GM21381 (cell line): ENCODE data around the gene RASGRF1.

Experiments used
- ATAC-seq: cut with Tn5 transposase; IDR thresholded peaks from one replicate; pipeline ENCODE4 v1.9.1; 2021; ENCODE audit warnings: mild to moderate bottlenecking, moderate library complexity; ENCODE audit not compliant: unreplicated experiment

The RASGRF1 gene

DNA sequence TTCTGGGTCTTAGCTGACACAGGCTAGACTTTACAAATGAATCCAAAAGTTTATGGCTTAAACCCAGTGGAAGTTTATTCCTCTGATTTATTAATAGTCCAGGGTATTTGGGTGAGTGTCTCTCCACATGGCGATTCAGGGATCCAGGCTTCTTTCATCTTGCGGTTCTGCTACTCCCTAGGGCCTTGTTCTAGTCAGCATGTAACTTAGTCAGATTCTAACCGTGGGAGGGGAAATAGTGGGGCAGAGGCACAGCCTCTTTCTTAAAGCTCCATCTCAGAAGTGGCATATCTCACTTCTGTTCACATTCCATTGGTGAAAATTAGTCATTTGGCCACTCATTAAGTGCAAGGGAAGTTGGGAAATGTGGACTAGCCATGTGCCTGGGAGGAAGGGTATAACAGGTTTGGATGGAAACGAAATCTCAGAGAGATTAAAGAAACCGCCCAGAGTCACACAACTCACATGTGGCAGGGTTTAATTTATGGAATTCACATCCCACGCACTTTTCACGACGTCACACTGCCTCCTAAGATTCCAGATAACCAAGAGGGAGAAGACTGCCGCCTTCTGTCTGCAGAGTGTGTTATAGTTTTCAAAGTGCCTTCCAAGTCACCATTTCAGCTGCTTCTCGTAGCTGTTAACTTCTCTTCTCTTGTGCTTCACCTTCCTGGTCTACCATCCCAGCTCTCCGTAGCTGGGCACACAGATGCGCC lies 11.4 kb upstream of the RASGRF1 start:
- no peak for ATAC-seq

DNA sequence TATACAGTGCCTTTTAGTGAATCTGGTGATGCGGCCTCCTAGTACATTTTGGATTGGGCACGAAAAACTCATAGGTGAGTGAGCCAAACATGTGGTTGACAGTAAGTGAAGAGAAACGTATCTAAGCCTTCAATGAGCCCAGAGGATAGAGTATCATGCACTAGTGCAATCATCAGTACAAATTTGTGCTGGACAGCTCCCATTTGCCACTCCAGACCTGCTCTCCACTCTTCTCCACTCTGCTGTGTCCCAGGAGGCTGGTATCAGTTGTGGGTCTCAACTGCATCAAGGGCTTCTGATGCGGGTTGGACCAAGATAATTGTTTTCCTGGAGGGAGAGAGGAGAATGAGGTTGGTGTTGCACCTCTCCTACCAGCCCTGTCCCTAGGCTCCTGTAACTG lies 9.1 kb upstream of the RASGRF1 start:
- no peak for ATAC-seq

DNA sequence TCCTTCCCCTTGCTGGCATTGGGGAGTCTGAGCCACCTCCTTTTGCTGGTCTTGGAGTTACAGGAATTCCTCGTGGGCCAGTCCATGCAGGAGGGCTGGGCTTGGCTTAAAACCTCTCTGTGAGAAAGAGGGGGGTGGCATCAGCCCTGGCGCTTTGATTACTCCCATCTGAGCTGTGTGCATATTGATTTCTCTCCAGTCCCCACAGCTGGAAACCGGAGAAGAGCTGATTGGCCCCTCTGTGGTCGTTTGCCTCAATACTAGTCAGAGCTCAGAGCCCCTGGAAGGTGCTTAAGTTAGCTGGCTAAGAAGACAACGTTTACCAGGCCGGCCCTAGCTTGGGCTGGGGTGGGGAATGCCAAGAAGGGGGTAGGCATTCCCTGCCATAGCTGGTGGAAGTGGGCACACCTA lies 4.0 kb upstream of the RASGRF1 start:
- ATAC-seq: no peak

DNA sequence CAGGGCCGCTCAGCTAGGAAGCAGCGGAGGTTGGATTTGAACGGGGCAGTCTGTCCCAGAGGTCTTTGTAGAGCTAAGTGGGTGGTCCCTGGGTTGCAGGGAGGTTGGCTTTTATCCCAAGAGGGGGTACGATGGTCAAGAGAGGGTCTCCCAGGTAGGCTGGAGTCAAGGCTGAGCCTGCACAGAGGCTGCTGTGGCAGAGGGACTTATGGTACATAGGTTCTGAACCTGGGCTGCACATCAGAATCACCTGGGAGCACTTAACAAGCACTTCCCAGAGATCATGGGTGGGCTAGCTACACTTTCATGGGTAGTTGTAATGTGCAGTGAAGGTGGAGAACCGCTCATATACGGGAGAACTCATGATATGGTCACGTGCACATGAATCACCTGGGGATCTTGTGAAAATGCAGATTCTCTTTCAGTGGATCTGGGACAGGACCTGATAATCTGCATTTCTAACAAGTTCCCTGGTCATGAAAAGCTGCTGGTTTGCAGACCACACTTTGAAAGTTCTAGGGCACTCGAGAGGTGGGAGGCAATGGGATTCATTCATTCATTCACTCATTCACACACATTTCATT lies 2.9 kb upstream of the RASGRF1 start:
- ATAC-seq: no peak

DNA sequence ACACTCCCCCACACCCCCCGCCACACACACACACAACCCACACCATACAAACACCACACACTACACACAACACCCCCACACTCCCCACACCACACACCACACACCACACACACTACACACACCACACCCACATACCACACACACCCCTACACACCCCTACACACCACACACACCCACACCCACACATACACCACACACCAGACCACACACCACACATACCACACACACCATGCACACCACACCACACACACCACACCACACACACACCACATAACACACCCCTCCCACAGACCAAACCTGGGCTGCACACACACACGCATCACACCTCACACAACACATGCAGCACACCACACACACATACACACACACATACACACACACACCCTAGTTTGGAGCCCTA lies 1.8 kb upstream of the RASGRF1 start:
- ATAC-seq: no peak

DNA sequence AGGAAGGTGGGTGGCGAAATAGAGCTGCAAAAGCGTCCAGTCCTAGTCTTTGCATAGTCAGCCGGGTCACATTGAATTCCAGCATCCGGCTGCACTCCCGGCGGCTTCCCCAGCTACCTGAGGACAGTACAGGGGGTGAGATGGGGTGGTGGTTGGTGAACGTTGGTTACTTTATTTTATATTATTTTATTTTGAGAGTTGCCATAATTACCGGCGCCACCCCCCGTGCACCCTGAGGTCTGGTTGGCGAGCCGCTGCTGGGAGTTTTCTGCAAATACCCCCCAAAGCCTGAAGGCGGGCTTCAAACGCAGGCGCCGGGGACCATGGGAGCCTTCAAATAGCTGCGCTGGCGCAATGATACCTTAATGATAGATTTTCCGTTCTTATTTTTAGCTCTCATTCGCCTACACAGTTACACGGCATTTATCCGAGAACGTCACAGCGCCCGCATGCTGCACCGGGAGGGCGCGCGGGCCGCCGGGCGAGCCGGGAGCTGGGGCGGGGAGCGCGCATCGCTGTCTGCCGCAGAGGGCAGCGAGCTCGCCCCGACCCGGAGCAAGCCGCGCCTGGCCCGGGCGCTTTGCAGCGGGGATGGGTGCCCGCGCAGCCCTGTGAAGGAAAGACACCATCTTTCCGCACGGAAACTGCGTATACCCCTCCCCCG lies 756 bp upstream of the RASGRF1 start:
- no peak for ATAC-seq

DNA sequence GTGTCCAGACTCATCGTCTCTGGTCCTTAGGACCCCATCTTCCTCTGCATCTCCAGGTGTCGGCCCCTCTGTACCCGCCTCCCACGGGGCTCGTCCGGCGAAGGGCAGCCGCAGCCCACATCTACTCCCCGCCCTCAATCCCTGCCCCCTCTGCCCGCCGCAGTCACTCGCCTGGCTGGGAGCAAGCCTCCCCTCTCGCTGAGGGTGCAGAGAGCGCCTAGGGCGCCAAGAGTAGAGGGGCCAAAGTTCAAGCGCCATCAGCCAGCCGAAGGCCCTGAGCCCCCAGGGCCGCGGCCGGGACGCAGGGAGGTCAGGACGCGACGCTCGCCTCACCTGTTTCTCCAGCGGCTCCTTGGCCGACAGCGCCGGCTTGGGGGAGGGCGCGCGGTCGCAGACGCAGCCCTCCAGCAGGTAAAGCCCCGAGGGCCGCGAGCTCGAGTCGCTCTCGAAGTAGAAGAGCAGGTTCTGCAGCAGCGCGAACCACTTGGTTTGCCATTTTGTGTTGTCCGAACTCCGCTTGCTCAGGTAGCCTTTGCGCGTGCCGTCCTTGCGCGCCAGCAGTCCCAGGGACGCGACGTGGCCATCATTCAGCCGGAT lies 592 bp downstream of the RASGRF1 start:
- ATAC-seq: no peak

DNA sequence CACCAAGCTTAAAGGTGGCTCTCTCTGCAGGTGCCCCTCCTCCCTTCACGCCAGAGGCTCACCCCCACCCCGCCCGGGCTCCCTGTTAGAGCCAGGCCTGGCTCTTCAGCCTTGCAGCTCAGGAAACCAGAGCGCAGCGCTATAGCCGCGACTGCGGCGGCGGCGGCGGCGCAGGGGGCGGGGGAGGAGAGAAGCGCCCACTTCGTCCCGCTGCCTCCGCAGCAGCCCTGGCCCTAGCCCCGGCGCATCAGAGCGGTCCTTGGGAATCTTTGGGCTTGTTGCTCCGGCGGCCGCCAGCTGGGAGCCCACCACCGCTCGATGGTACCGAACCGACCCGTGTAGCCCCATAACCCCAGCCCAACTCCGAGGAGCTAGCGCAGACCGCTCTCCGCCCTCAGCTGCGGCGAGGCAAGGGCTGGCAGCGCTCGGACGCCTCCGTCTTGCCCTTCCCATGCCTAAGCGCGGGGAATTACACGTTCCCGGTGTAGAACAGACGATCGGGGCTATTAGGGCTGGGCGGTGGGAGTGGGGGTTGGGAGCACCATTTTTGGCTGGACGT lies 1.2 kb downstream of the RASGRF1 start:
- no peak for ATAC-seq

DNA sequence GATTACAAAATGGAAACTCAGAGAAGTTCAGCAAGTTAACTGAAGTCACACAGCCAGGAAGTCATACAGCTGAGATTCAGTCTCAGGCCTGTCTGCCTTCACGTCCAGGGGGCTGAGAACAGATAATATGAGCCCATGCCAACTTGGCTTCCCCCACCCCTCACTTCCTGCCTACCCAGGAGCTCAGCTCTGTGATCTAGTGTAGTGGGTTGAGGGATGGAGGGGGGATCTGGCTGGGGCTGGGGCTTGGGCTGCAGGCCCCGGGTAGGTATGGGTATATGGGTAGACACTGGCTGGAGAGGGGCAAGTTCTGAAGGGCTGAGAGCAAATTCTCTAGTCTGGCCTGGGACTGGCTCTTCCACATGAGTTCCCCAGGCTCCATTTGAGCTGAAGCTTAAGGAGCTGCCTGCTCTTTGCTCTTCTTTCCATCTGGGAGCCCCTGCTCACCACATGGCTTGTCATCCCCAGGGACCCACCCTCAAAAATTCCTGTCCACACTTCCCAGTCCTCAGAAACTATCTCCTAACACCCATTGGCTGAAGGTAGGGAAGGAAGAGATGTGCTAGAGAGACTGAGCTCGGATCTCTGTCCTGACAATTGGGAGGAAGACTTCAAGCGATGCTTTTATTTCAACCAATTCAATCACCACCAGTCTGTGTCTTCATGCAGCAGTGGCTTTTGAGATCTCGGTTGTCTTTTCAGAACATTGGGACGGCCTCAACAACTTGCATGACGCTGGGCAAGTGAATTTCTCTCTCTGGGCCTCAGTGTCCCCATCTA lies 2.0 kb downstream of the RASGRF1 start:
- ATAC-seq: no peak

DNA sequence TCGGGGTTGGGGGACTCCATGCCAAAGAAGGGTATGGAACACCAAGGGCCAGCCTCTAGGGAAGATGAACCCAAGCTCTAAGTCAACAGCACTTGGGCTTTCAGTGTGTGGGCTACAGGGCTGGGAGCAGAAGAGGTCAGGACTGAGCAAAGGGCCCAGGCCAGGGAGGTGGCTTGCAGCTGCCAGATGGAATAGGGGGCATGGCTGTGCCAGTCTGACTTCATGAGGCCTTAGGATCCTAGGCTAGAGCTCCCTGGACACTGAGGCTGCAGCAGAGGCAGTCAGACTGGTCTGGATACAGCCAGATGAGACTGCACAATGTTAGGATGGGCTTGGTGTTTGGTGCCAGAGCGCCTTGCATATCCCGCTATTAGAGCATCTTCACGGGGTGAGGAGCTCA lies 3.8 kb downstream of the RASGRF1 start:
- ATAC-seq: no peak

DNA sequence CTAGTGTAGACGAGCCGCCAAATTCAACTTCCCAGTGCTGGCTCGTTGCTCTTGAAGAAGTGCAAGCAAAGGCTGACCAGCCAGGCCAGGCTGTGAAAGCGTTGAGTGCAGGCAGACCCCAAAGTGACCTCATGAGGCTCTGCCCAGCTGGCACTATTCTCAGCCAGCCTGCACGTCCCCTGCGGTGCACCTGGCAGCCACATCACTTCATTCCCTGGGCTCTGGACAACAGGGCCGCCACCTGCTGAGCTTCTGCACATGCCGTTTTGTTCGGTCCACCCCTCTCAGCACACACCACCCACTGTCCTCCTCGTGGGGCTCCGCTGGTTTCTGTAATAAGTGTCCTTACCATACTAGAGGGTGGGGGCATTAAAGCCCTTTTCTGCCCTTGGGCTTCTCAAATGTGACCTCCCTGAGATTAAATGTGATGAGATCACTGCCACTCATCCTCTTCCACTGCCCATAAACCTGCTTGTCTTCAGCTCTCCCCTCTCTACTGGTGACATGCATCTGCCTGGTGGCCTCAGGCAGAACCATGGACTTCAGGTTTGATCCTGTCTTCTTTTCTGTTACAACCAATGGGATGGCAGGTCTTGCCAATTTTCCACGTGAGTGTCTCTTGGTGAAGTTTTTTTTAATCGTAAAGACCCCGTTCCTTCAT lies 6.1 kb downstream of the RASGRF1 start:
- no peak for ATAC-seq

DNA sequence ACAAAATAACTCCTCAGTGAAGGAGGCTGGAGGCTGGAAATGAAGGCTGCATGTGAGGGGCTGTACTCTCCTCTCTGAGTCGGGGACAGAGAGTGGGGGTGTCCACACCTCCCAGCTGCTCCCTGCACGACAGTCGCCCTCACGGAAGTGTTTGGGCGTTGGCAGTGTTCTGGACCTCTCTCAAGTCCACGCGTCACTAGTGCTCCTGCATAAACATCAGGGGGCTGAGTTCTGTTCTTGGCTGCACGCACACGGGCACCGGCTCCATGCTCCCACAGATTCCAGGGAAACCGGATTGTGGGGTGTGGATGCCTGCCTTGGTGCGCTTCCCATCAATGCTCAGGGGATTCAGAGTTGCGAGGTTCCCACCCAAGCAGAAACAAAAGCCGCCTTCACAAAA lies 7.4 kb downstream of the RASGRF1 start:
- no peak for ATAC-seq

DNA sequence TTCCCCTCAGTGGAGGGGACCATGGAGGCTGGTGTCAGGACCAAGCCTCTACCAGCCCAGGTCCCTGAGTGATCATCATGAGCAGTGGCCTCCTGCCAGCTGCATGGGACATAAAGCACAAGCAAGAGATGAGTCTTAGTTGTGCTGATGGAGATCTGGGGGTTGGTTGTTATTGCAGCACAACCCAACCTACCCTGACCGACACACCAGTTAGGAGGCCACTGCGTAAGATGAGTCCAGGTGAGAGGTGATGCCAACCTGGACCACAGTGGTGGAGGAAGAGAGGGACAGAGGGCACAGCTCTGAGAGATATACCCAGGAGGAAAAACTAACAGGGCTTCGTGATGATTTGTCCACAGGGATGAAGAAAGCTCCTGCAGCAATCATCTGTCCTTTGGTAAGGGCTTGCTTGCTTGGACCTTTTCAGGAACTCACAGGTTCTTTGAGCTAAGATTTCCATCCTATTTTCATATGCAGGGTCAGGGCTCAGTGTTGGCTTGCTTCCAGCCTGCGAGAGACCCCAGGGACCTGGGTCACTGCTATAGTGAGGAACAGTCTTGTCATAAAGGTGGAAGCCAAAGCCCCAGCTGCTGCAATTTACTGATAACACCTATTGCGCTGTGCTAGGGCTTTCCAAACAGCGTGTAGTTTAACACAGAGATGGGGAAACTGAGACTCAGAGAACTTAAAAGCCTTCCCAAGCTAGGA lies 8.1 kb downstream of the RASGRF1 start:
- ATAC-seq: no peak

DNA sequence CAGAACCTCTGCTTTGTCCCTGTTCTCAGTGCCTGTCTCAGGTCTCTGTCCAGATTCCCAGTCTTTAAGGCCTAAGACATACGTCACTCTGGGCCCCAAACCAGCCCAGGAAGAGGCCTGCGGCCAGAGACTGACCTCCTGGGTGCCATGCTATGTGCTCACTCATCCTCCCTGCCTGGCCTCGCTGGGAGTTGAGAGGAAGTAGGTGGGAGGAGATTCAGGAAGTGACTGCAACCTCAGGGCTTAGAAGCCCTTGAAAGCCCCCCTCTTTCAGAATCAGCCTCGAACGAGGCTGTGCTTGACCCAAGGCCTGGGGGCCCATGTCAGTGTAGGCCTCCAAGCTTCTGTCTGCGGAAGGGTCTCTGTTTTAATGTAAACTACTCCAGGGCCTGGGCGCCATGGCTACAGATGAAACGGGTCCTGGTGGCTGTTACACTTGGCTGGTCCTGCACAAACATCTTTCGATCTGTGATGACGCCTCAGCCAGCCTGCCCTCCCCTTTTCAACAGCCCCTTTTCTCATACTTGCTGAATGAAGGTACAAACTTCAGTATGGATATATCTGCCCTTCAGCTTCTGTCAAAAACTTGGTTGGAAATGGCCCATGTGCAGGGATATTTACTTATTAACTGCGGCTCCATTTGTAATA lies 11.7 kb downstream of the RASGRF1 start:
- ATAC-seq: no peak

DNA sequence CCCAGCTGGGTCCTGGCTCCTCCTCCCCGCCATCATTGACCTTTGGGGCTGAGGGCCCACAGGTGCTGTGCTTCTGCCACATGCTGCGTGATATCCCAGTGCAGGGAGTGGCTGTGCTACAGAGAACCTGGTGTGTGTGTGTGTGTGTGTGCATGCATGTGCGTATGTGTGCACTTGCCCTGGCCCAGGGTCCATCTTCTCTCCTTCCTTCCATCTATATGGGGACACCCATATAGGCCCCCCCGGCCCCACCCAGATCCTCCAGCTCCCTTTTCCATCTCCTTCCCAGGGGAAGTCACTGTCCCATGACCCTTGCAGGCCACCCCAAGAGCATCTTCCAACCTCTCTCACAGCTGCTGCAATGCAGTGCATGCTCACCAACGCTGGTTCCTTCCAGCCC lies 12.6 kb downstream of the RASGRF1 start:
- no peak for ATAC-seq

DNA sequence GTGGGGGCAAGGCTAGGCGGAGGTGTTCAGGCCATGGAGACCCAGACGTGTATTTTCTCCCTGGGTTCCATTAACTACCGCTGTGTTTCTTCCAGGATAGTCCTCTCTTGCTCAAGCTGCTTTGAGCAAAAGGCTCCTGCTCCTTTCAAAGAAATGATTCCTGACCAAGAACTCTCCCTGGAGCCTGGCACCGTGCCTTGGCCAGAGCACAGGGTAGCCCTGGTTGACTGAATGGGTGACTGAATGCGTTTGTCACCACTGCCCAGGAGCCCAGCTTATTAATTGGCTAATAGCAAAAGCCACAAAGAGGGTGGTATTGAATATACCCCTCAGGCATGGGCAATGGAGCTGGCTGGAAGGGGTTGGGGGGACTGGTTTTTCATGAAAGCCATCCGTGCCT lies 13.9 kb downstream of the RASGRF1 start:
- no peak for ATAC-seq

DNA sequence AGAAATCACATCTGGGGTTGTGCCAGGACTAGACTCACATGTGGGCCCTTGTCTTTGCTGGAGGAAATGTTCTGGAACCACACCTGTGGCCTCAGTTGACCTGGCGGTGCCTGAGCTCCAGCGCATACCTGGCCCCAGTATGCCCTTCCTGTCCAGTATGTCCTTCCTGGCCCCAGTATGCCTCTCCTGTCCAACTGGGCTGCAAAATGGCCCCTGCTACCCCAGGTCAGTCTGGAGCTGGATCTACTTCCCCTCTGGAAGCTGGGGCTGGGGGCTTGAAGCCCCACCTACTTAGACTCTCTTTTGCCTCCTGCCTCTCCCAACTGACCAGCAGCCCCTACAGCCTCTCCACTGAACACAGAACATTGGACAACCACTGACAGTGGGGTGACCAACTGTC lies 15.3 kb downstream of the RASGRF1 start:
- no peak for ATAC-seq

DNA sequence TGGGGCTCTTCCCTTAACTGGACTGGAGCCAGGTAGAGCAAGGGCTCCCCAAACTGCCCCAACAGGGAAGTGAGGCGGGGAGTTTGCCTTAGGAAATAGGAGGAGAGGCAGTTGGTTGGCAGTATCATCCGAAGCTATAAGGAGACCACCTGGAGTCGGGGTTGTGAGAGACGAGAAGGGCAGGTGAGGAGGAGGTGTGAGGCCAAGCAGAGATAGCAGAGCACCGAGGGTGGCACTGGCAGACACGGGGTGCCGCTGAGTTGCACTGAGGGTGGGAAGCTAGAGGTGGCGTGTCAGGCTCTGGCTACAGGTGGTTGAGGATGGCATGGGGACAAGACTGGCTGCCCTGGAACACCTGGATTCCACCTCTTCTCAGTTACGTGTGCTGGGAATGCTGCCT lies 17.2 kb downstream of the RASGRF1 start:
- no peak for ATAC-seq

DNA sequence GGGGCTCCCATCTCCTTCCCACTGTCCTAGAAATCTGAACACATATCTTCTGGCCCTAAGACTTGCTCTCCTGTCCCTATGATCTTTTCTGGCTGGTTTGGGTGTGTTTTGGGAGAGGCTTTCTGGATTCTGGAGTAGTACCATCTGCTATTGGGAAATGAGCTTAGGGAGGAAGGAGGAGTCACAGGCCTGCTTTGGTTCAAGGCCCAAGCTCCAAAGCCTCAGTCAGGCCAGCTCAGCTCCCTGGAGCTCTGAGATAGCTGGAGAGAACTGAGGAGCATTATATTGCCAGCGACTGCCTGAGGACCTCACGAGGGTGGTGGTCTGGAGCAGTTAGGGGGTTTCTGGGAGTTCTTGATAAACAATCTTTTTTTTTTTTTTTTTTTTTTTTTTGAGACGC lies 18.7 kb downstream of the RASGRF1 start:
- ATAC-seq: no peak
